ENCODE data around the gene SLC25A26.
"Not testable (repeated sequence)": the region's sequence is repeated elsewhere in the genome, so short reads cannot be mapped to it uniquely, and the experiment has no call there.

The SLC25A26 gene

DNA sequence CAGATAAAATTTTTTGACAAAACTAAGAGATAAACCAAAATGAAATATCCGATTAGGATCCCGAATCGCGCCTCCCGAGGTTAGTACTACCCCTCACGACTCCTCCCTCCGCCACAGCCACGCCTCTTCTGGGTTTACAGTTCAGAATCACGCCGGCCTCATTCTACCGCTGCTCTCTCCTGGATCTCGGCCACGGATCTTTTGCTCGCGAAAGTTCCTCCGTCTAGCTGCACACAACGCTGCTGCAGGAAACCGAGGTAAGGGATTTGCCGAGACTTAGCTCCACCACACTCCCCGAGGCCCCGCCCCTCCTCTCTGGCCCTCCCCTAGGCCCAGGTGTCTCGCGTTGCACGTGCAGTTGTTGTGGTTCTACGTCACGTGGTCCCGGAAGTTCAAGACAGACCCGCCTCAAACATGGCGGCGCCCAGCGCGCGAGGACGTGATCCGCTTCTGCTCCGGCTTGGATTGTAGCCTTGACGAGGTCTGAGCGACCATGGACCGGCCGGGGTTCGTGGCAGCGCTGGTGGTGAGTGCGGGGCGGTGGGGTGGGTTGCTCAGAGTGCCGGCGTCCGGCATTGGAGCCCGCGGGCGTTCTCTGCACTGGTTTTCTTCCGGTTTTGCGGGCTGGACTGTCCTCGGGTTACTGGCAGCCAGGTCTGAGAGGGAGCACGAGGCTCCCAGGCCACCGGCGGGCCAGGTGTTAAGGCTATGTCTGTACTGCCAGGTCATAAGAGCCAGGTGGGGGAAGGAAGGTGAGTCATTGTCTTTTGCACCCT is at the start of gene SLC25A26:
SLC25A26 (plus strand) TSS at position 400 of the 776 bp plus-strand sequence; CDS start at position 494, 94 bp downstream.
- peak; percentile 73 to 89 for DNase-seq

GRCh38 chr3:66172394-66172793 is 48.4 kb upstream of the SLC25A26 start:
- DNase-seq, result no peak

DNA sequence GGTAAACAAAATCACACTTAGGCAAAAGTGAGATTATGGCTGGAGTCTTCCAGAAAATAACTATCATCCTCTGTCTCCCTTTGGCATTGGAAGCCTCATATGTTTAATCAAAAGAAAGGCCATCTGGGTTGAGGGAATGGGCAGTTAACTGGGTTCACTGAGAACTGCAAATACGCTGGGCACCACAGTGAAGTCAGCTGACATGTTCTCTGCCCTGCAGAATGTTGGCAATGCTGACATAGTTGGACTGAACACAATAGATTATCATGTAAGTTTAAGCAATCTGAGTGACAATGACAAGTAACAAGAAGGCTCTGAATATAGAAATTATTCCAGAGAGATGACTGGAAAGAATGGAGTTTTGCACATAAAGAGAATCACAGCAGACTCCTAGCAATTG is 43.8 kb upstream of the SLC25A26 start:
- DNase-seq, result no peak

- DNase-seq, result no peak
These were observed 42.6 kb upstream of the SLC25A26 start for GRCh38 chr3:66178206-66178605.

DNA sequence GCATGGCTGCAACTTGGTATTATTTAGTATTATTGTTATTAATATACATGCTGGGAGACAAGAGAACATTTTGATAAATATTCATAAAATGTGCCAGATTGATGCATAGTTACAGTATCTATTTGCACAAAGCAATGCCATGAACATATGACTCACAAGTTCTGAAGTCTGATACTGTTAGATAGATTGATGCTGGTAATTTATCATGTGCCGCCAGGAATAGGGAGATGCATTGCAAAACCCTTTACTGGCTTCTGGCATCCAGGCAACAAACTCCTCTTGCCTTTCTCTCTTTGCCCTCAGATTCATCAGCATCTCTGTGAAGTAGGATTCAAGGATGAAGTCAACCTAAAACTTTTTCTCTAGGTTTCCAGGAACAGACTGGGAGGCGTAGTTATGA is 41.0 kb upstream of the SLC25A26 start:
- no peak for DNase-seq

- no peak for DNase-seq
These were observed 39.0 kb upstream of the SLC25A26 start for GRCh38 chr3:66181764-66182163.

DNA sequence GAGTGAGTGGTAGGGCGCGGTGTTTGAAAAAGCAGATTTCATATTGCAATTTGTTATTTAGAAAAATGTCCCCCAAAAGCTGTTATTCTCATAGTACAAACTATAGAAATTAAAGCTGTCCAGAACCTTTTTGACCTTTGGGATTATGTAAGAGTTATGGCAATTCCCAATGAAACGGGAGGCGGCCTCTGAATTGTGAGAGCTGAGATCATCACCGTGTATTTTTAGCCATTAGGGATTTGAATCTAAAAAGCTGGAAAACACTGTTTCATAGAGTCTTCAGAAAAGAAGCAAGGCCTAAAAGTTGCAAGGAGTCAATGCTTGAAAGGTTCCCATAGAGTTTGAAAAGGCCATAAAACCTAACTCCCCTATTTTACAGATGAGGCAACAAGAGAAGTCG is 38.6 kb upstream of the SLC25A26 start:
- DNase-seq, result no peak

DNA sequence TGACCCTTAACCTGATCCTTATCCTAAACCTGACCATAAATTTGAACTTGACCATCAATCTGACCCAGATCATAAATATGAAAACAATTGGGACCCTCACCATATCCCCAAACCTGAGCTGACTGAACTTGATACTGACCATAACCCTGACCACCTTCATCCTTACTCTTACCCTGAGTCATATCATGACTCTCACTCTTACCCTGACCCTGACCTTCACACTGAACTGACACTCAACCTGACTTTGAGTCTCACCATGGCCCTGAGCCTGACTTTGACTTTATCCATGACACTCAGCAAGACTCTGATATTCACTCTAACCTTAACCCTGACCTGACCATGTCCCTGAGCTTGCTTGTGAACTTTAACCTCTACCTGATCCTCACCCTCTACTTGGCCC is 34.3 kb upstream of the SLC25A26 start:
- no peak for DNase-seq

DNA sequence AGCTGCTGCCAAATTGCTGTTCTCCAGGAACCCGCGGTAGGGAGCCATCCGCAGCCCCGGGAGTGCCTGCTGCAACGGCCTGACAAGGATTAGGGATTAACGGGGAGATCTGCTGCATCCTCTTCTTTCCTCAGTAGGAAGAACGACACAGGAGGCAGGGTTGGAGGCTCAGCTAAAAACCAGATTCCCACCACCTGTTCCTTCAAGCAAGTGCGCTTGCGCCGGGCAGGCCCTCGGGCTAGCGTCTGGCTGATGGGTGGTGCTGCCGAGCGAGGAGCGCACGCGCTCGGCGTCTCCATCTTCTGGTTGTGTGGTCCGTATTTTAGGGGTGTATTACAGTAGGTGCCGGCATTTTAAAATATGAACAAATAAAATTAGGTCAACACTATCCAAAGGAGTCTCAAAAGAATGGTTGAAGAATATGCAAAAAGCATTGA is 25.4 kb upstream of the SLC25A26 start:
- DNase-seq, result no peak

DNA sequence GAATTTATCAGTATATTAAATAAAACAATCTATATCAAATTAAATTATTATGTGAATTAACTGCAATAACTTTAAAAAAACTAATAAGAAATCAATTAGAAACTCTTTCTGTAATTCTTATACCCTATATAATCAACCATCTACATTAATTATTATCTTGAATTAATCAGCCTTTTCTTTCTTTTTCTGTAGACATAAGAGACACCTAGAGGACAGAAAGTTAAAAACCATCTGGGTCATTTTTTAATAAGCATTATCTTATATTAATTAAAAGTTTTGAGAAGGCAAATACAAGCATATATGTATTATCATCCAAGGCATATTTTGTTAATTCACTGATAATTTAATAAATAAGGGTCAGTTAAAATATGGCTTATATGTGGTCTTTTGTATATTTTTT is 24.2 kb upstream of the SLC25A26 start:
- DNase-seq, result no peak

DNA sequence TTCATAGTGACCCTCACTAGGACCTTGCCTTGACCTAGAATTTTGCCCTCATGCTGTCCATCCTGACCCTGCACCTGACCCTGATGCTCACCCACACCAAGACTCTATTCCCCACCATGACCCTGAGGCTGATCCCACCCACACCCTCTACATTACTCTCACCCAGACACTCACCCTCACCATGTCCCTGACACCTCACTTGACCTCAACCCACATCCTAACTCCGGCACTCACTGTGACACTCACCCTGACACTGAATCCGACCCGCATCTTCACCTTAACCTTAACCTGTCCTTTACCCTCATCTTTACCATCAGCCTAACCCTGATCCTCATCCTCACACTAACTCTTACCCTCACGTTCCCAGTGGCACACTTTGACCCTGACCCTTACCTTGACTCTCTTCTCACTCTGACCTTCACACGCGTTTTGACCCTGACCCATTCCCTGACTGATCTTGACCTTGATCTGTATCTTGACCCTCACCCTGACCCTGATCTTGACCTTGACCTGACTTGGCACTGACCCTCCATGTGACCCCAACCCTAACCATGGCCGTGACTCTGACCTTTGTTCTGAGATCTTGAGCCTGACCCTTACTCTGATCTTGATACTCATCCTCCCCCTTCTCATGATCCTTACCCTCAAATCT is 22.2 kb upstream of the SLC25A26 start:
- DNase-seq, result no peak

- no peak for DNase-seq
These were observed 21.7 kb upstream of the SLC25A26 start for GRCh38 chr3:66199089-66199473.

GRCh38 chr3:66200147-66200546 is 20.7 kb upstream of the SLC25A26 start:
- DNase-seq, result no peak

GRCh38 chr3:66200786-66201185 is 20.0 kb upstream of the SLC25A26 start:
- no peak for DNase-seq

DNA sequence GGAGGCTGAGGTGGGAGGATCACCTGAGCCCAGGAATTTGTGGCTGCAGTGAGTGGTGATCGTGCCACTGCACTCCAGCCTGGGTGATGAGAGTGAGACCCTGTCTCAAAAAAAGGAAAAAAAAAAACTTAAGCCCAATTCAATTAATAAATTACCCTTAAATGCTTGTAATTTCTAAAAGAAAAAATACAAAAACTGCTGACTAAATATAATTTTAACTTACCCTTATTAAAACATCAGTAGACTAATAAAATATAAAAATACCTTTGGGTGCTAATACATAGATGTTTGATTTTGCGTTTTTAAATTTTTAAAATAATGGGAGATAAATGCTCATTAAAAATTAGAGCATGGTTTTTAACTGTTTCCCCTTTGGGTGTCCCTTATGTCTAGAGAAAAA is 17.5 kb upstream of the SLC25A26 start:
- DNase-seq, result no peak

DNA sequence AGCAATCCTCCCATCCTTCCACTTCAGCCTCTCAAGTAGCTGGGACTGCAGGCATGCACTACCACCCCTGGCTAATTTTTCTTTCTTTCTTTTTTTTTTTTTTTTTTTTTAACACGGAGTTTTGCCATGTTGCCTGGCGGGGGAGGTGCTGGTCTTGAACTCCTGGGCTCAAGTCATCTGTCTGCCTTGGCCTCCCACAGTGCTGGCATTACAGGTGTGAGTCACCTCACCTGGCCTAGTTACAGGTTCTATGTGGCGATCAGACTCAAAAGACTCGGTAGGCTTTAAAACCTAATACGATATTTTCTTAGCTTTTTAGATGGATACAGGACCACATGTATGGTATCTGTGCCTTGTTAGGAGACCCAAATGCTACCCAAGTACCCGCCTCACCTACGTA is 14.0 kb upstream of the SLC25A26 start:
- DNase-seq, result no peak

GRCh38 chr3:66208189-66208588 is 12.6 kb upstream of the SLC25A26 start:
- no peak for DNase-seq

DNA sequence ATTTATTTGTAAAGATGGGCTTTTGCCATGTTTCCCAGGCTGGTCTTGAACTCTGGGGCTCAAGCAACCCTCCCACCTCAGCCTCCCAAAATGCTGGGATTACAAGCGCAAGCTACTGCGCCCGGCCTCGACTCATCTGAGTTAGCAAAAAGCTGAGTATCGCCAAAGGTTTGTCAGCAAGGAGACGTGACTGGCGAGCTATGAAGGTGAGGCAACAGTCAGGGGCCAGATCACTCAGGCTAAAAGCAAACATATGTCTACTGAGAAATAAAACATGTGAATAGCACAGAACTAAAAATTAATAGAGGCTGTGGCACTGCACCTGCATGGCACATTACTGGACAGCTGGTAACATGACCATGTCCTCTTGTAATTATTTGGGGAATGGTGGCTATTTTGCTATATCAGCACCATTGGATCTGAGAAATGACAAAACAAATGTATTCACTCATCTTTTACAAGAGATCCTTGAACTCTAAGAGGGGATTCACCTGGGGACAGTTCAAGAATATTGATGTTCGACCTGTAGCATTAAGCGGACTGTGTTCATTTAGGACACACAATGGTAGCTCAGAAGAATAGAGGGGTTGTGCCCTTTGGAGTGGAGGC is 10.0 kb upstream of the SLC25A26 start:
- DNase-seq, result no peak

DNA sequence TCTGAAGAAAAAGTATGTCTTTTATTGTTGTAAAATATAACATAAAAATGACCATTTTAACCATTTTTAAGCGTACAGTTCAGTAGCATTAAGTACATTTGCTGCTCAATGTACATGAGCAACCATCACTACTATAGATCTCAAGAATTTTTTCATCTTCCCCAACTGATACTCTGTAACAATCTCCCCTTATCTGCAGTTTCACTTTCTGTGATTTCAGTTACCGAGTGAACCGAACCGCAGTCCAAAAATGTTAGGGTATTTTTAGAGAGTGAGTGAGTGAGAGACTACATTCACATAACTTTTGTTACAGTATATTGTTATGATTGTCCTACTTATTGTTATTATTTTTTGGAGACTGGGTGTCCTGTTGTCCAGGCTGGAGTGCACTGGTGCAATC is 9.0 kb upstream of the SLC25A26 start:
- DNase-seq, result no peak

GRCh38 chr3:66215106-66215505 is 5.7 kb upstream of the SLC25A26 start:
- no peak for DNase-seq

DNA sequence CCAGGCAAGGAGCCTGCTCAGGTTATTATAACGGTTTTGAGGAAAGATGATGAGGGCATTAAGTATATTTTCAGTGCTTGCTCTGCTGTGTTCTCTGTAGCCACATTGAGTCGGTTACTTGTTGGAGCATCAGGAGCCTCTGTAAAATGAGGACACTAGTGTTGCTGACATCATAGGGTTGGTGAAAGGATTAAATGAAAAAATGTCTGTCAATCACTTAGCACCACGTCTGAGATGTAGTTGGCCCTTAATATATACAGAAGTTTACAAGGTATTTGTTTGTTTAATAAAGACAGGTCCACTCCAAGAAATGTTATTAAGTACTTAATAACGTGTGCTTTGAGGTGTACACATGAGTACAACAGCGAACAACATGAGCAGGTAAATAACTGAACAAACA is 735 bp upstream of the SLC25A26 start:
- DNase-seq, result no peak

DNA sequence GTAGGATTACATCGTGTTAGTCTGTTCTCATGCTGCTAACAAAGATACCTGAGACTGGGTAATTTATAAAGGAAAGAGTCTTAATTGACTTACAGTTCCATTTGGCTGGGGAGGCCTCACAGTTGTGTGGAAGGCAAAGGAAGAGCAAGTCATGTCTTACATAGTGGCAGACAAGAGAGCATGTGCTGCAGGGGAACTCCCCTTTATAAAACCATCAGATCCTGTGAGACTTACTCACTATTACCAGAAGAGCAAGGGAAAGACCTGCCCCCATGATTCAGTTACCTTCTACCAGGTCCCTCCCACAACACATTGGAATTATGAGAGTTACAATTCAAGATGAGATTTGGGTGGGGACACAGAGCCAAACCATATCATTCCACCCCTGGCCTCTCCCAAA is 3.4 kb downstream of the SLC25A26 start:
- DNase-seq, result no peak

GRCh38 chr3:66226093-66226492 is 5.3 kb downstream of the SLC25A26 start:
- not testable (repeated sequence) for DNase-seq

DNA sequence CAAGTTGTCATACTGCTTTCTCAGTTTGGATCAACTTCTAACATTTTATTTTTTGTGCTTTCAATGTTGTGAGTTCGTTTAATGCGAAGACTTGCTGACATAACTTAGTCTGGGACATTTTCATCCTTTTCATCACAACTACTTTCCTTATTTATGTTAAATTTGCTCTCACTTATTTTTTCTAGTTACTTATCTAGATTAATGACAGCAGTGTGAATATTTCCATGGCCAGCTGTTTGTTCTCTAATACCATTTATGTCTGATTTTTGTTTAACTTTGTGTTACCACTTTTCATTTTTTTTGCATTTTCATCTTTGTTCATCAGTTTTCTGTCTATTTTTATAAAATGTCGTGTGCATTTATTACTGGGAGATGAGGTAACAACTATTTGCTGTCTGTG is 6.2 kb downstream of the SLC25A26 start:
- DNase-seq, result no peak

All from bone marrow (tissue), 2 donors.